AML-193 (cell line): ENCODE data around the gene SP3.

Source experiments
- DNase-seq, 2 experiments: peaks; one replicate each; lab custom pipeline; 2025; lab: John Stamatoyannopoulos, UW

The SP3 gene

DNA sequence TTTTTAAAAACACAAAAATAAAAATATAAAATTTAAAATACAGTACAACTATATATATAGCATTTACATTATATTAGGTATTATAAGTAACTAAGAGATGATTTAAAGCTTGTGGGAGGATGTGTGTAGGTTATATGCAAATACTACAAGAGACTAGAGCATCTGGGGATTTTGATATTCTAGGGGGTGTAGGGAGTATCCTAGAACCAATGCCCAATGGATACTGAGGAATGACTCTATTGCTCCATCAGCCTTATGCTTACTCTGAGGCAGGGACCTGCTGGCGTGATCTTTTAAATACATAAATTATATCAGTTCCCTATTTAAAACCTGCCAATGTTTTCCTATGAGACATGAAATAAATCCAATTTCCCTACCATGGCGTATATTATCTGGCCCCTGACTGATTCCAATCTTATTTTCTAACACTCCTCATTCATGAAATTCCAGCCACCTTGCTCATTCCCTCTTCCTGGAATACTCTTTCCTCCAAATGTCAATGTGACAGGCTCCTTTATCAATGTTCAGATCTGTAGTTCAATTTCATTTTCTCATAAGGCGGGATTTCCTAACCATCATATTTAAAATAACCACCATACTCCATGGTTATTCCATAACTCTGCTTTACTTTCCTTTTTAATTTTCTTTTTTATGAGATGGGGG lies 22.2 kb downstream of the SP3 start:
- no peak for DNase-seq

- DNase-seq, result no peak
These were observed 23.6 kb downstream of the SP3 start for GRCh38 chr2:173941567-173941966.

GRCh38 chr2:173940208-173941020 lies 24.8 kb downstream of the SP3 start:
- no peak for DNase-seq

- DNase-seq, result no peak
These were observed 26.3 kb downstream of the SP3 start for GRCh38 chr2:173938700-173939384.

- DNase-seq, result no peak
These were observed 29.9 kb downstream of the SP3 start for GRCh38 chr2:173935305-173935704.

- DNase-seq, result no peak
These were observed 30.3 kb downstream of the SP3 start for GRCh38 chr2:173934895-173935294.

DNA sequence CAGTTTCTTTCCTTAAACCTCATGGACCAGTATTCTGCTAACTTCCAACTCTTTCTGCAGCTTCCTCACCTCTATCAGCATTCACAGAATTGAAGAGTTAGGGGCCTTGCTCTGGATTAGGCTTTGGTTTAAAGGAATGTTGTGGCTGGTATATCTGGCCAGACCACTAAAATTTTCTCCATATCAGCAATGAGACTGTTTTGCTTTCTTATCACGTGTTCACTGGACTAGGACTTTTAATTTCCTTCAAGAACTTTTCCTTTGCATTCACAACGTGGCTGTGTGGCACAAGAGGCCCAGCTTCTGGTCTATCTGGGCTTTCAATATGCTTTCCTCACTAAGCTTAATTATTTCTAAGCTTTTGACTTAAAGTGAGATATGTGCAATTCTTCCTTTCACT lies 33.4 kb downstream of the SP3 start:
- DNase-seq, result no peak

DNA sequence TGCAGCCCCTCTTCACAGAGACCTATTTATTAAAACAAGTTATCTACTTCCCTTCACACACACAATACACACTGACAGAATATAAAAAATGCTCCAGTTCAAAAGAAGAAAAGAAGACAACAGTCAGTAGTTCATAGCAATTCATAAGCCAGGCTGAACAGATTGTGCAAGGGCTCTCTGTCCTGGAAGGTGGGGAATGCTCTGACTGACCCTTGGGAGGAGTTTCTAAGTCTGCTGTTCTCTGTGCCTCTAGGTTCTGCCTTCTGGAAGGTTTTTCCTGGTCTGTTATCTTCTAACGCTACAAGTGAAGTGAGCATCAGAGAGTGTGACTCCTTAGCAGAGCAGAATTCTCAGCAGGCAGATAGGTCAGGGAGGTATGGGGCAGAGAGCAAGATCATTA lies 35.7 kb downstream of the SP3 start:
- DNase-seq, result no peak

DNA sequence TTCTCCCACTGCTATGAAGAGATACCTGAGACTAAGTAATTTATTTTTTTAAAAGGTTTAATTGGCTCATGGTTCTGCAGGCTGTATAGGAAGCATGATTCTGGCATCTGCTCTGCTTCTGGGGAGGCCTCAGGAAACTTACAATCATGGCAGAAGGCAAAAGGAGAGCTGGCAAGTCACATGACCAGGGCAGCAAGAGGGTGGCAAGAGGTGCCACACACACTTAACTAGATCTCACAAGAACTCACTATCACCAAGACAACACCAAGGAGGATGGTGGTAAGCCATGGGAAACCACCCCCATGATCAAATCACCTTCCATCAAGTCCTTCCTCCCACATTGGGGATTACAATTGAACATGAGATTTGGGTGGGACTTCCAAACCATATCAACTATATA lies 38.3 kb downstream of the SP3 start:
- DNase-seq, result no peak

- DNase-seq, result no peak
These were observed 40.9 kb downstream of the SP3 start for GRCh38 chr2:173924285-173924684.

- DNase-seq, result no peak
These were observed 42.4 kb downstream of the SP3 start for GRCh38 chr2:173922760-173923159.

DNA sequence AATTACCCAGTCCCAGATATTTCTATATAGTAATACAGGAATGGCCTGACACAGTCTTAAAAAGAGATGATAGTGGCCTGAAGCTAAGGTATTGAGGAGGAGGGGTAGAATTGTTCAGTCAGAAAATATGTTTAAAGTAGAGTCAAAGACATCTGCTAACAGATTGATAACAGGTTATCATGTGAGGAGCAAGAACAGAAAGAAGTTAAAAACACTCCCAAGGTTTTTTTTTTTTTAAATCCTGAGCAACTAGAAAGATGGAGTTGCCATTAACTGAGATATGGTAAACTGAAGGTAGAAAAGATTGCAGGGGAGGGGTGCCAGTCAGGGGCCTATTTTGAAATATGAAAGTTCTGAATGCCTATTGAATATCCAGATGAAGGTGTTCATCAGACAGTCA lies 43.1 kb downstream of the SP3 start:
- DNase-seq, result no peak

DNA sequence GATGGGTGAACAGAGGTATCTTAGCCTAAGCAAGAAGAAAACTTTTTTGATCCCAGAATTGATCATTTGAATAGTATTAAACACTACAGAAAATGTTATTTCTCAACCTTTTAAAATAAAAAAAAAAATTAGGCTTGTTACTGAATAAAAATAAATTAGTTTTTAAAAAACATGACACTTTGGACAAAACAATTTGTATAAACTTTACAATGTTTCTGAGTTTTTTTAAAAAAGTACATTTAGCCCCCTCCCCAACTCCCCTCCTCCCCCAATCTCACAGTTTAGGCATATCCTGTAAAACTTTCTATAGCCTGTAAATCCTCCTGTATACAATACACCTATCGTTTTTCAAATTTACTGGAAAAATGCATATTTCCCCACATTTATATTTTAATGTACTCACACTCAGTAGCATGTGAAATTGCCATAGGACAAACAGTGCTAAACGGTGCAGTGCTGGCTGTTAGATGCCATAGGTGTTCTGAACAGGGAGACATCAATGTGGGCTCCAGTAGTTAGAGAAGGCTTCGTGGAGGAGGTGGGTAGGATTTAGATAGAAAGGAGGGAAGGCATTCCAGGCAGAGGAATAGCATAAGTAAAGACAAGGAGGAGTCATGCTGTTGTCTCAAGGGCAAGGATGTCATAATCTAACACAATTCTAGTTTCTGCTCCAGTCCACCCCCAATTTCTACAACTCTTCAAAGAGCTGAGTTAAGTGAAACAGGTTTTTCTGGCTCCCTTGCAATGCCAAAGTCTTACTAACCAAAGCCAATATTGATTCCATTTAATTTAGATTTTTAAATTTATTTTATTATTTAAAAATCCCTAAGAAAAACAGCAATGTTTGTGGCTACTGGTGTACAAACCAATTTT lies 50.9 kb downstream of the SP3 start:
- no peak for DNase-seq

- no peak for DNase-seq
These were observed 55.3 kb downstream of the SP3 start for GRCh38 chr2:173909846-173910245.

DNA sequence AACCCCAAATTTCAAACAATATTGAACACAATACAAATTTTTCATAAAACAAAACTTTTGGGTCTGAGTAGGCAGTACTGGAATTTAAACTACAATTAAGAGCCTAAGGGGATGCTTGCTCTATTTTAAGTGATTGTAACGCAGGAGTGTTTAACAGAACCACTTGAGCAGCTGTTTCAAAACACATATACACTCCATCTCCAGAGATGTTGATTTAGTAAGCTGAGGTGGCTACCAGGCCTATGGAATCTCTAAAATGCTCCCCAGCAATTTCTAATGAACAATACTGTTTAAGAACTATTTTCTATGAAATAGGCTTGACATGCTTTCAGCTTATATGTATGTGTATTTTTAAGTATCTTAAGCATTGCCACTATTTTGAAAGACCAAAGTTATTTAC lies 58.5 kb downstream of the SP3 start:
- DNase-seq, result no peak

- DNase-seq, result no peak
These were observed 61.4 kb downstream of the SP3 start for GRCh38 chr2:173903601-173904394.

- no peak for DNase-seq
These were observed 66.2 kb downstream of the SP3 start for GRCh38 chr2:173898996-173899395.

GRCh38 chr2:173898178-173898668 lies 67.0 kb downstream of the SP3 start:
- peak; percentile 82 to 88 for DNase-seq

GRCh38 chr2:173896755-173897154 lies 68.4 kb downstream of the SP3 start:
- no peak for DNase-seq

DNA sequence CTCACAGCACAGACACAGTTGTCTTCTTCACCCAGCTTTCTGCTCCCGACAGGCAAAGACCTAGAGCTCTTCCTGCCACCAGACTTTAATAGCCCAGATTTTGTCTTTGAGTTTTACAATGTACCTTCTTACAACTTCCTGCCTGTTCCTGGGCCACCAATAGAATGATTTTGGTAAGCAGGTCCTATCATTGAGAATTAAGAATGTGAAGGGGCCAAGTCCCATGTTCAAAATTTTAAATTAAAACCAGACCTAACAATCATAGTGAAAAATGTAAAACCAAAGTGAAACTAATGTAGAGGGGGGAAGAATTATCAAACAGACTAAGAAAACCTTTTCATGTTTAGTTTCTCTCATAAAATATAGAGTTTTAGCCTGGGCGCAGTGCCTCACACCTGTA lies 72.8 kb downstream of the SP3 start:
- DNase-seq, result no peak
